Activated T-cell treated with anti-CD3 and anti-CD28 coated beads, Interleukin-2, amount 50 U/mL, for 1 hour (primary cell): ENCODE measurements around the gene RHOBTB1.
"Not testable (repeated sequence)": the region's sequence is repeated elsewhere in the genome, so short reads cannot be mapped to it uniquely, and the experiment has no call there.

ENCODE experiments used
- DNase-seq: peaks from one replicate; pipeline ENCODE4 v3.0.0-alpha.2; 2020

RHOBTB1 gene

DNA sequence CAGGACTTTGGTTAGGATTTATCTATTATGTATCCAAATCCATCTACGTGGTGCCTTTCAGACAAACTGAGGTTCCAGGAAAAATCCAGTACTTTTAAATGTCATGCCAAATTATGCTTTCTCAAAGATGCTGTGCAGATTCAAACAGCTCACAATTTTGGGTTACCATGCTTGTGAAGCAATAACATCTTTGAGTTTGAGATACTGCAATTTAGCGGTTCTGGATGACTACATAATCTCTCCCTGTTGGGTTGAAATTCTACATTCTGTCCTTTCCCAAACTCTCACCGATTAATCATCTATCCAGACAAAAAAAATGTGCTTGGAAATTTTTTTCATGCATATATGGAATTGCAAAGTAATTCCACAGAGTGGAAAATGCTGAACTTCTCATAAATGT lies 3.5 kb downstream of the RHOBTB1 start:
- no peak for DNase-seq

DNA sequence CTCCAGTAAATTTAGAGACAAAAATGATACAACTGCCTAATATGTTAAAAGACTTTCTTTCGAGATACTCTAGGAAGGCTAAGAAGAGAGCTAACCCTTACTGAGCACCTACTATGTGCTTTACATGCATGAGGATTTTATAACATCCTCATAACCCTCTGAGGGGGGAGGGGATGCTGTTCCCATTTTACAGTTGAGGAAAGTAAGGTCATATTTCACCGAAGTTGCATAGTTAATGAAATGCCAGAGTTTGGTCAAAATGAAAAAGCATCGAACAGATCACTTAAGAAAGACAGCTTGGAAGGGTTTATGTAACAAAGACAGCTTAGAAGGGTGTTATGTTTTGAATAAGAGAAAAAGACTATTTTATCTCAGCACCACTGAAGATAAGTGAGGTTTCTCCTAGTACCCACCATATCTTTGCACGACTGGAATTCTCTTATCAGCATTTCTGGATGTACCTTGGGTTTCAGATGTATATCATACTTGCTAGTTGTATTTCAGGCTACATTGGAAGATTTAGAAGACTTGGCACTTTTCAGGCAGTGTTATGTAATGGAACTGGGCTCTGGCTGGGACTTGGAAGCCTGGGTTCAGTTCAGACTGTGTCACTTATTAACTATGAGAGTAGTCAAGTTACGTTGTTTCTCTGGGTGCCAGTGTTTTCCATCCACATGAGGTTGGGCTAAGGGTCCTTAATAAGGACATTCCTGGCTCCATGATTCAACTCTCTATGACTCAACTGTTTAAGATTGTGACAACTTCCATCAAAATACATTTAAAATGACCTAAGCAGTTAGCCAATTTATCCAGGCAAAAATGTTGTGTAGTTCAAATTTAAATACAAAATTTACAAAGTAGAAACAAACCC lies 6.0 kb downstream of the RHOBTB1 start:
- DNase-seq, result no peak

DNA sequence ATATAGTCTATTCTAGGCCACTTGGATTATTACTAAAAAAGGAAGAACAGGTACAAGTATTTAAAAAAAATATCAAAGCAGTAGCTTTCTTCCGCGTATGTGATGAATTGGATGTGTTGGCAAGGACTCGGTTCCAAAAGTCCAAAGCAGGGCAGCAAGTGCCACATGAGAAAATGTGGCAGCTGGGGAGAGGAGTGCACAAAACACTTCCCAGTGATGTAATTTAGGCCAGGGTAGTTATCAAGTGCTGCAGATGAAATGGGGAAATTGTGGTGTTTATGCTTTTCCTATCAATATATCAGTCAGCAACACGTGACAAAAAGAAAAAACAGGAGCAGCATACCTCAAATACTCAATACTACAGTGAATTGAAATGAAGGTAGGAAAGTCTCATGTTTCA lies 7.0 kb downstream of the RHOBTB1 start:
- DNase-seq, result no peak

DNA sequence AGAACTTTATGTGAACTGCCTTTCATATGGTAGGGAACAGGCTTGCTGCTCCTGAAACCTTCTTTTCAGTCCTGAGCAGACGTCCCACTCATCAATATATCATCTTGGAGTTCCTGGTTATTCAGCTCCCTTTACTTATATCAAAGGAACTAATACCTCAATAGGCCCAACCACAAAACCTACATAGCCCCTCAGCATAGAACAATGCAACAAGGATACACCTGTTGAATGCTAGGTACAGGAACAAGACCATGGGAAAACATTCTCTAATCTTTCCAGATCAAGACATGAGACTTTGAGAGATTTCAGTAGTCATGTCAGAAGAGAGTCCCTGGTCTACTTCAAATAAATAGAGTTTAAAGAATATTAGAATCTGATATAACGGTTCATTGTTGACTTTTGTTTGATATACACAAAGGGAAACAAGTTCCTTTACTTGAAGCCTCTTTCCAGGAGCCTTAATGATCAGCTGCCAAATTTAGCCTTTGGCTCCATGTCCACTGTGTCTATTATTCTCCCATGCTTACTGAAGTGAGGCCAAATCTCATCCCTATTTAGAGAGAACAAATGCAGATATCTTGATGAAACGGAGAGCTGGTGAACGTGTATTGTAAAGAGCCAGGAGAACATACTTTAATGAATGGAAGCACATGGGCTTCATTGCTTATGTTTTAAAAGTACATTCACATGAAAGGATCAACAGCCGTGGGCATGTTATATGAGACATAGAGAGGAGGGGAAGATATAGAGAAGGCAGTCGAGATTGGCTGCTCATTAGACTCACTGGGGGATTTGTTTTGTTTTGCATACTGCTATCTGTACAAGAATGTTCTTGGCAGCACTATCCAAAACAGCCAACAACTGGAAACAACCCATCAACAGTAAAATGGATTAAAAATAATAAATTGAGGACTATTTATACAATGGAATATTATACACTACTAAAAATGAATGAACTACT lies 9.5 kb downstream of the RHOBTB1 start:
- no peak for DNase-seq

DNA sequence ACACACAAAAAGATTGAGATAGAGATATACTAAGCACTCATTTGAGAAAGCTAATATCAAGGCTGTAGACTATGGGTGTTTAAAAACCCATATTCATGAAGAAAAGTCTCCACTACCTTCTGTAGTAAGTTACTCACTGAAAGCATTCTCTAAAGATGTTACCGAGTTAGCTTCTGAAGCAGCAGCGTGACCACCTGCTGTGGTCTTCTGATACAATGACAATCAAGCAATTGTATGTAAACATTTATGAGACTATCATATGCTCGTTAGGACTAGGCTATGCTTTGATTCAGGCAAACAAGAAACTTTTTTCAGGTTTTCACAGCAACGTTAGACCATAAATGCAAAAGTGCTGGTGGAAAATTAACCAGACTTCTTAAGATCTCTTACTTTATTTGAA lies 11.2 kb downstream of the RHOBTB1 start:
- no peak for DNase-seq

DNA sequence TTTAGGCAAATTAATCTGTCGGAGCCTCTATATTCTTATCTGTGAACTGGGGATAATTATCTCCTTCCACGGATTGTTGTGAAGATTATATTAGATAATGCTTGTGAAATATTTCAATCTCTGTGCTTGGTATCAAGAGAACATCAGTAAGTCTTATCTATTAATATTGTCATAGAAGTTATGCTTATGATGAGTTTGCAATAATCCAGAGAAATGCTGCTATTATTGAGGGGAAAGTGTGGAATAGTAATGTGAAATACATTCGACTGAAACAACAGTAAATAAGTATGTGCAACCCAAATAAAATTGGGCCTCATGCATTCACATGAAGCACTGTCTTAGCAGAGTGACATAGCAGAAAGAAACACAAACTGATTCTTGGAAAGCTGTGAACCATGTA lies 13.7 kb downstream of the RHOBTB1 start:
- DNase-seq, result no peak

DNA sequence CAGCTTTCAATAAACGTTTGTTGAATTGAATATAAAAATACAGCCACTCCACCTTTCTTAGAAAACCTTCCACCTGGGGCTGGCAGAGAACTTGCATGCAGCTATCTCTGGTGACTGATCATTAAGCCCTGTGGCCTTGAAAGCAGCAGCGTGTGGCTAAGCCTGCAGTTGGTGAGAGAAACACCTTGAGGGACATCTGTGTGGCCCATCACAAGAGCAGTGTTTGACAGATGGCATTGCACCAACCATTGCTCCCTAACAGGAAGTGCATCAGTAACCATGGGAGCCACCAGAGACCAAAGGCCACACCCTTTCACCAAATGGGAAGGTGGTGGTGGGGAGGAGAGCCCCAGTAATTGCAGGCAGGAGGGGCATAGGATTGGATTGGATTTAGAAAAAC lies 22.4 kb downstream of the RHOBTB1 start:
- no peak for DNase-seq

DNA sequence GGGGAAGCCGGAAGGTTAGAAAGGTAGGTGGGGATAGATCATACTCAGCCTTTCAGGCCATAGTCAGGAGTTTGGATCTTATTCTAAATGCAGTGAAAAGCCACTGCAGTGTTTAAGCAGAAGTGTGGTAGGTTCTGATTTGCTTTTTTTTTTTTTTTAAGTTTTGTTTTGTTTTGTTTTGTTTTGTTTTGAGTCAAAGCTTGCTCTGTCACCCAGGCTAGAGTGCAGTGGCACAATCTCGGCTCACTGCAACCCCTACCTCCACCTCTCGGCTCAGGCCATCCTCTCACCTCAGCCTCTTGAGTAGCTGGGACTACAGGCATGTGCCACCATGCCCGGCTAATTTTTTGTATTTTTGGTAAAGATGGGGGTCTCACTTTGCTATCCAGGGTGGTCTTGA lies 23.5 kb downstream of the RHOBTB1 start:
- DNase-seq, result no peak

DNA sequence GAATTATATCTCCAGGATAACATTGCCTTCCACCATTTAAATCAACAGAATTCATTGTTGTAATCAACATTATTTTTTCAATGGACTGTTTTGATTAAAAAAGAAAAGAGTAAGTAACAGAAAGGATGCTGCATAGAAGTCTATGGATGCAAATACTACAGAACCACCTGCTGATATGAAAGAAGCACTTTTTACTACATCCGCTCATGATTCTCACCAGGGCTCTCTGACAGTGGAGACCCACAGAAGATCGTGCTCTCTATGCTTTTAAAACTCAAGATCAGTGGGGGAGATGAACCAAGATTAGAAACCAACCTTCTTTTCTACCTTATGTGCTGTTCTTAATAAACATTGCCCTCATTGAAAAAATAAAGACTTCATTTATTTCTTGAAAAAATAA lies 24.4 kb downstream of the RHOBTB1 start:
- DNase-seq, result no peak

DNA sequence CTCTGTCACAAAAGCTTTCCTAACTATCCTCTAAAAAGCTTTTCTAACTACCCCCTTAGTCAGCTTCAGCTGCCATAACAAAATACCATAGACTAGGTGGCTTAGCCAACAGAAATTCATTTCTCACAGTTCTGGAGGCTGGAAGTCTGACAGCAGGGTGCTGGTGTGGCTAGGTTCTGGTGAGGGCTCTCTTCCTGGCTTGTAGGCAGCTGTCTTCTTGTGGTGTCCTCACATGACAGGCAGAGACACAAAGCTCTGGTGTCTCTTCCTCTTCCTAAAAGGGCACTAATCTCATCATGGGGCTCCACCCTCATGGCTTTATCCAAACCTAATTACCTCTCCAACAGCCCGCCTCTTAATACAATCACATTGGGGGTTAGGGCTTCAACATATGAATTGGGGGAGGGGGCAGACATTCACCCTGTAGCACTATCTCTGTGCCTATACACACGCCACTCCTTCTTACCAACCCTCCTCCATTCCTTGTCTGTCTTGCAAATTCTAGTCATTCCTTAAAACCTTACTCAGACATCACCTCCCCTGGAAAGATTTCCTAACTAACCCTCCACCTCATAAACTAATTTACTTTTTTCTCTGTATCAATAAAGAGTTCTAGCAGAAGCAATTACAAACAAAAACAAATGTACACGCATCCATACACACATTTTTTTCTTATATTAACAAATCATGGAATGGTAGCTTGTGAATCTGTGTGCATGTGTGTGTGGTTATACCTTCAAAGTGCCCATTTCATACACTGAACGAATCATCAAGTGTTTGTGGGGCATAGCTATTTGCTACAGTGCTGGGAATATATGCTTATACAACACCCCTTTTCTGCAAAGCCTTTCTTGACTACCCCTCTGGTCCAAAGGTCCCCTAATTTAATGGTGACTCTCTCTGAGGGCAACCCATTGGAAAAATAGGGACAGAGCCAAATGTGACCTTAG lies 26.4 kb downstream of the RHOBTB1 start:
- no peak for DNase-seq

DNA sequence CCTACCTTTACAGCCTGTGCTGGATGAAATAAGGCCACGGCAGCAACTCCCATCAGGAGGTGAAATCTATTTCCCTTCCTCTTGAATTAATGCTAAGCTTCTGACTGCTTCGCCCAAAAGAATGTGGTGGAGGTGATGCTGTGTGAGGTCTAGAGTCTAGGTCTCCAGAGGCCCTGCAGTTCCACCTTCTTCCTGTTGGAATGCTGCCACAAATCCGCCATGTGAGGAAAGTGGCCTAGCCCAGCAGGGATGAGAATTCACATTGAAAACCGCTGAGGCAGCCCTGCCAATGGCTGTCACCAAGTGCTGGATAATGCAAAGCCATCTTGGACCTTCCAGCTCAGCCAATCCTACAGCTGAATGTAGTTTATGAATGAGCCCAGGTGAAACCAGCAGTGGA lies 28.0 kb downstream of the RHOBTB1 start:
- DNase-seq, result no peak

DNA sequence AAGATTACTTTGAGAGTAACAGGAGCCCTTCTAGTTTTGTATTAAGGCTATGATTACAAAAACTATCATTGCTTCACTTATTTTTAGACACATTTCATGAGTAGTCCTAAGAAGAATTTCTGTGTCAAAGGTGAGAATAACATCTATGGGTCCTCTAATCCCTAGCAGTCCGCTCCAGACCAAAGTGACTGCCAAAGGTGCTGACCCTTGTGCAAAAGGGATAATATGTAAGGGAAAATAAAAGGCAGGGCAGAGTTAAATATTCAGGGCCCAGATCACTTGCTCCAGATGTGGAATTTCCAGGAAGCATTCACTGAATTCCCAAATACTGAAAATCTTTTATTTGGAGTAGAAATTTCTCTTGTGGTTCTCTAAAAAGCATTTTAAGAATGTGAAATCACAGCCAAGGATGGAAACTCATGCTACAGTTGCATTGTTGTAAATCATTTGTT lies 29.3 kb downstream of the RHOBTB1 start:
- no peak for DNase-seq

DNA sequence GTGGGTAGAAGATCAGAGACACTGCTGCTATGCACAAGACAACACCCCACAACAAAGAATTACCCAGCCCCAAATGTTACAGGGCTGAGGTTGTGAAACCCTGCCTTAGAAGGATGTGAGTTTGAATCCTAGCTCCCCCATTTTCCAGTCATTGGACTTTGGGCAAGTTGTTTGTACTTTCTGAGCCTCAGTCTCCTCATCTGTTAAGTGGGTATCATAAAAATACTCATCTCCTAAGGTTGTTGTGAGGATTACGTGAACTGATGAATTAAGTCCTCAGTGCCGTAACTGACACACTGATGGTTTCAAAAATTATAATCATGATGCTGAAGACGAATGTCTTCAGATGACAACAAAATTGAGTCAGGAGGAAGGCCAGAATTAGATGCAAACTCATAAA lies 30.3 kb downstream of the RHOBTB1 start:
- DNase-seq, result no peak

DNA sequence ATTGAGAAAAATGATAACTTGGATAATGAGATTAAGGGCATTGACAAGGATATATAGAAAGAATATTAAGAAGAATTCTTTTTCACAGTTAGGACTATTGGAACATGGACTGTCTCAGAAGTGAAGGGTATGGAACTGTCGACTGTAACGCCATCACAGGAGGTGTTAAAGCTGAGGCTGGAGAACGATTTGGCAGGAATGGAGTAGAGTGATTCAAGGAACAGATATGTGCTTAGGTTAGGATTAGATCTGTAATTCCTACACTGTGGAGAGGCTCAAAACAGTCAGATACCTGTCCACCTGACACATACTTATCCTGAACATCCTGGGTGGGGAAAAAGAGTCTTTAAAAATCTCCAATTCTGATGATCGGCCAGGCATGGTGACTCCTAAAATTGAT lies 30.9 kb downstream of the RHOBTB1 start:
- DNase-seq, result no peak

DNA sequence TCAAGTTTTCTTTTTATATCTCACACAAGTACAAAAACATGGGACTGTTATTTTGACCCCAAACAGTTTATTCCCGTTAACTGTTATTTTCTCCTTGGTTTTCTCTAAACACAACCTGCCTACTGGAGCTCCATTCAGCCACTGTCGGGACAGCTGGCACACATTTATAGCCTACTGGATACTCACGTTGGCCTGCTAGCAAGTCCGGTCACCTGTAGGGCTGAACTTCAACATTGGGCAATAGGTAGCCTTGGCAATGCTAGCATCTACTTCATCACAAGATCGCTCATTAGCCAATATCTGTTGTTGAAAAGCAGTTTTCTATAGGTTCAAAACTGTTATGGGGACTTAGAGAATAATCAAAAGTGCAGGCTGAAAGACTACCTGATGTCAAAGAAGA lies 32.3 kb downstream of the RHOBTB1 start:
- DNase-seq, result no peak

DNA sequence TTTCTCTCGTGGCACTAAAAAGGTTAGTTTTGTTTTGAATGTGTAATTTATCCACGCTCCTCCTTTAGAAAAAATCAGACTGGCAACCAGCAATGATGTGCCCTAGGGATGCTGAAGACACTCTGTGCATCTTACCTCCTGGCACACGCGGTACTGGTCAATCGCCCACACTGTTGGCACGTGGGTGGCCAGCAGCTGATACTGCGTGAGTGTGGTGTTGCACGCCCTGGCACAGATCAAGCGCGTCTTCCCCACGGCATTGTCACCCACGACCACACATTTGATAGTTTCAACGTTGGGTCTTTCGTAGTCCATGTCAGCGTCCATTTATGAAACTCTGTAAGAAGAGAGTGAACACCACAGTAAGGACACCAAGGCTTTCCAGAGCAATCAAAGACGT lies 32.8 kb downstream of the RHOBTB1 start:
- DNase-seq, result no peak

DNA sequence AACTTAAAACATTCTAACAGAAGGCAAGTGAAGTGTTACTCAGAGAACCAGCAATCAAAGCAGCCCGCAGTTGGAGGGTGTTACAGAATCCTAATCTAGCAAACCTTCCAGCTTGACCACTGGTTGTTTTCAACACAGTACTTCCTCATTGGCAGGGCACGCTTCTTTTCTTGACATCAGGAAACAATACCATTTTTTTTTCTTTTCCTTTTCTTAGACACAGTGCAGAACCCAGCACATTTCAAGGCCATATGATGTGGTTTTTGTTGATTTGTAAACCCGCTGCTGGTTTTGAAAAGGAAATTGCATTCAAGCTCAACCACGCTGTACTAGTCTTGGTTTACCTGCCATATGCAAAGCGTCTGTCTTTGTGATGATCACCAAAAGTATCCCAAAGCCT lies 33.4 kb downstream of the RHOBTB1 start:
- DNase-seq, result no peak

DNA sequence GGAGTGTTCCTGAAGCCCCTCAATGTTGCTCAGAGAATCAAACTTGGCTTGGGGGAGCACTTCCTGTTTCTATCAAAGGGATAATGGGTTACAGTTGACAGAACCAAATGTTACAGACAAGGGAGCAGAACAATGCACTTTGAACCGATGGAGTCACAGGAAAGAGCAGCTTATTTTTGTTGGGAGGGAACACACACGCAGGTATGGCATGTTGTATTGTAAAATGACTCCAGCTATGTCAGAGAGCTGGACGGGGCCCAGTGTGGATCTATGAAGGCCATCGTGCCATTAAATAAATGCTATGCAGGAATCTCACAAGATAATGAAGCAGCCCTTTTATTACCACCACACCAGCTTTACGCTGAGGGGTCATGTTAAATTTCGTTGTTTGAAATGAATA lies 35.1 kb downstream of the RHOBTB1 start:
- no peak for DNase-seq

DNA sequence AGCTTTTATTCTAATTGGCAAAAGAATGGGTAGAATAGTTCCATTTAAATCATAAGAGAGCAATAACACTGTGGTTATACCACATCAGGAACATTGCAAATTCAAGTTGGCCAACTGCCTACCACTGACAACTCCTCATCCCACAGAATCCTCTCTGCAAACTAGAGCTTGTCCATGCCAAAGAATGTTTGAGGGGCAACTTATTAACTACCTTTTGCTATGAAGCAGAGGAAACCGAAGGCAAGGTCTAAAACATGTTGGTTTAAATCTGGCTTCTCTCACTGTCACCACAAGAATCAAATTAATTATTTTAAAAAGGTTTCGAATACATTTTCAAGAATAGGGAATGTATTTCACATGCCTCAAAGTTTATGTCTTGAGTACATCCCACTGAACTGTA lies 36.0 kb downstream of the RHOBTB1 start:
- DNase-seq, result no peak

DNA sequence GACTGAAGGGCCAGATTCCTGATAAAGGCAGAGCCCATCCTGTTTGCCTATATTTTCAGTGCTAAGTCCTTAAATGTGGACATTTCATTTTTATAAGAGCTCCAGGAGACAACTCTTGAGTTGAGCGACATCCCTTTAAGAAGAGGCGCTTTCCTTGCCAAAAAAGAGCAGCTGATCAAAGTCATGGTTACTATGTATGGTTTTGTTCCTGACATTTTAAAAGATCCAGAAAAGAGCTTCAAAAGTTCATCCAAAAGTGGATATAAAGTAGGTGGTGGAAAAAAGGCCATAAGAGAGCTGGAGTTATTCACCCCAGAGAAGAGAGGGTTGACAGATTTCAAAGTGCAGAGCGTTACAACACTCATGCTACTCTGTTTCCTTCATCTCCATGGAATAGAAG lies 36.7 kb downstream of the RHOBTB1 start:
- DNase-seq, result no peak

DNA sequence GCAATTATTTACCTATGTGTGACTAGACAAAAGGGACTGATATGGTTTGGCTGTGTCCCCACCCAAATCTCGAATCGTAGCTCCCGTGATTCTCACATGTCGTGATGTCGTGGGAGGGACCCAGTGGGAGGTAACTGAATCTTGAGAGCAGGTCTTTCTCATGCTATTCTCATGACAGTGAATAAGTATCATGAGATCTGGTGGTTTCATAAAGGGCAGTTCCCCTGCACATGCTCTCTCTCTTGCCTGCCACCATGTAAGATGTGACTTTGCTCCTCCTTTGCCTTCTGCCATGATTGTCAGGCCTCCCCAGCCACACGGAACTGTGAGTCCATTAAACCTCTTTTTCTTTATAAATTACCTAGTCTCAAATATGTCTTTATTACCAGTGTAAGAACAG lies 37.2 kb downstream of the RHOBTB1 start:
- DNase-seq, result not testable (repeated sequence)

DNA sequence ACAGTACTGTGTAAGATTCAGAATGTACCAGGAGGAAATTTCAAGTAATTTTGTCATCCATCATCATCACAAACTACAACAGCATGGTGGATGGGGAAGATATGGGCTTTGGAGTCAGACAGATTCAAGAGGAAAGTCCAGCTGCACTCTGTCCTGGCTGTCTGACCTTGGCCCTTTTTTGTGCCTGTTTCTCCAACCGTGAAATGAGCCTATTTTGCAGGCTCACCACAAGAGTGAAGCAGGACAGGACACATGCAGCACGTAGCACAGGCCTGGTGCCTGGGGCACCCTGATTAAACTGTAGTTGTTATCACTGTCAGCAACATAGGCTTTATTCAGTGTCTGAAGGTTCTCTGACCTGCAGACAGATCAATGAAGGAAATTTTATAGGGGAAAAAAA lies 37.6 kb downstream of the RHOBTB1 start:
- DNase-seq, result no peak

DNA sequence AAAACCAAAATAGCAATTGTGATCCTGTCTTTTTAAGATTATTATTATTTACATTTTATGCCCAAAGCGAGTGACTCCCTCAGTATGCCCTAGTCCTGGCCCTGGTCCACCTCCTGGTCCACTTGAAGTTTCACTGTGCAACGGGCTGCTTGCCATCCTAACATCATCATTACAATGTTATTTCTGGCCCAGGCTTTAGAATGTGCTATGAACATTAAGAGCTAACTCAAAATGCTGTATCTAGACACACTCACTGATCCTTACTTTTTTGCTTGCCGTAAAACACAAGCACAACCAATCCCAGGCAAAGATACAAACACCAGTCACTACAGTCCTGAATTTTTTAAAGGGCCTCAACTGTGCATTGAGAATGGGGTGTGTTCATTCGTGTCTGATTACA lies 38.4 kb downstream of the RHOBTB1 start:
- no peak for DNase-seq
